ENCODE measurements around the gene CCDC51.

The CCDC51 gene

DNA sequence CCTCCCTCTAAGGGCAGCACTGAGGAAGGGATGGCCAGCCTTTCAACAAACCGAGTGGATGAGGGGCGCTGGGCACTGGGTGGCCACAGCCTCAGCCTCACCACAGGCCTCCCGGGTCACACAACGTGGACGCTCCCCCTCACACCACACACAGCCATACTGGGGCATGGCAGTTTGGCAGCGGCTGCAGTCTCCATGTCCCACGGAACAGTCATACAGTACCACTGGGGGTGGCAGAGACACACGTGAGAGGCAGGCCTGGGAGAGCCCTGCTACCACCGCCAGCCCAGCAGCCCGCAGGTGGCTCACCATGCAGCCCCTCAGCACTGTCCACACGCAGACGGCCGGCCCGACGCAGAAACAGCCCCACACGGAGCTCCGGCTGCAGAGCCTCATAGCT, 21.8 kb downstream of the CCDC51 start:
- Histone ChIP-seq H3K36me3 (ENCODE audit: control insufficient read depth in 1 of 2, insufficient read depth in 2 of 2, low read length in 2 of 2) (peaks cover 90 to 94% of the 10 kb centered on the region in 2 experiments), H4K12ac (ENCODE audit: low read depth, low read length) (no peak overlapping the region), H3K4me1 (ENCODE audit: control insufficient read depth in 1 of 2, insufficient read depth in 2 of 2, low read length in 2 of 2) (no peaks in the 10 kb centered on the region), H2AK5ac (ENCODE audit: low read length) (no peak overlapping the region), H3K27me3 (ENCODE audit: insufficient read depth, low read length) (no peaks in the 10 kb centered on the region), H3K23ac (ENCODE audit: low read length) (no peak overlapping the region), H3K4ac (ENCODE audit: low read depth, low read length) (no peak overlapping the region), H3K27ac (ENCODE audit: low read depth, low read length) (no peak overlapping the region), H2BK5ac (ENCODE audit: low read depth, low read length, poor library complexity) (no peak overlapping the region), H3K9me3 (ENCODE audit: insufficient read depth, low read depth, low read length) (peaks cover 4% of the 10 kb centered on the region), H2AFZ (ENCODE audit: insufficient read depth, low read length, poor library complexity) (no peak overlapping the region), H3K4me3 (ENCODE audit: low read depth, low read length) (no peak overlapping the region), H3K9ac (ENCODE audit: low read length) (no peak overlapping the region), H3K79me1 (ENCODE audit: low read length) (no peaks in the 10 kb centered on the region), H3K14ac (ENCODE audit: low read length) (no peak overlapping the region), H3K18ac (ENCODE audit: low read length) (no peak overlapping the region), H3K4me2 (ENCODE audit: low read length) (no peak overlapping the region), H2BK12ac (ENCODE audit: low read length) (no peak overlapping the region), H2BK120ac (ENCODE audit: insufficient read depth, low read length, poor library complexity) (no peak overlapping the region), H3K79me2 (ENCODE audit: control insufficient read depth, insufficient read depth, low read length, poor library complexity) (no peaks in the 10 kb centered on the region), H4K91ac (ENCODE audit: low read depth, low read length) (no peak overlapping the region), H4K8ac (ENCODE audit: low read depth, low read length) (no peak overlapping the region)
- no peak for DNase-seq
- WGBS (ENCODE audit: extremely low coverage, insufficient coverage, insufficient read length) = no CpG with 5 or more reads among the region's 17 CpGs

DNA sequence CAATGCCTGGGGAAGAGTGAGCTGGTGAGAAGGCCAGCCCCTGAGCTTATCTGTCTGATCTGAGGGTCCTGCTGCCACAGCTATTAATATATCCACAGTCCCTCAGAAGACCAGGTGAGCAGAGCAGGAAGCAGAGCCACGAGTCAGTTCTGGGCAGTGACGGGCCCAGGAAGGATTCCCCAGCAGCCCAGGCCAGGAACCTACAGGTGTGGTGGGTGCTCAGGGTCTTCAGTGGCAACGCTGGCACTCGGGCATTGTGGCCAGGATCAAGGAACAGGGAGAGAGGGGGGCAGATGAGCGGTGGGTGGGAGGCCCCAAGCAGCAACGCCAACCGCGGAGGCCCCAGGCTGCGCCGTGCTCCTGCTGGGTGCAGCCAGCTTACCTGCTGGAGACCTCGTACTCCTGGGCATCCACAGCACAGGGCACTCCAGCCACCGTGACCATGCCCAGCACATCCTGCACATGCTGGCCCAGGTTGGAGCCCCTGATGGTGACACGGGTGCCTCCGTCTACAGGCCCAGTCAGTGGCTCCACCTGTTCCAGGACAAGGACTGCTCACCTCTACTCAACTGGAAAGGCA, 22.3 kb downstream of the CCDC51 start:
- Histone ChIP-seq H3K4me1 (ENCODE audit: control insufficient read depth in 1 of 2, insufficient read depth in 2 of 2, low read length in 2 of 2) (no peaks in the 10 kb centered on the region), H3K4me3 (ENCODE audit: low read depth, low read length) (no peak overlapping the region)
- WGBS (ENCODE audit: extremely low coverage, insufficient coverage, insufficient read length) = no CpG with 5 or more reads among the region's 14 CpGs

GRCh38 chr3:48416546-48416945, 23.4 kb downstream of the CCDC51 start:
- DNase-seq = no peak
- H3K9me3 ChIP-seq (ENCODE audit: insufficient read depth, low read depth, low read length) = peaks cover 4% of the 10 kb centered on the region
- no peak overlapping the region for H2BK5ac ChIP-seq (ENCODE audit: low read depth, low read length, poor library complexity)
- no peaks in the 10 kb centered on the region for H3K79me2 ChIP-seq (ENCODE audit: control insufficient read depth, insufficient read depth, low read length, poor library complexity)
- H3K4ac ChIP-seq (ENCODE audit: low read depth, low read length) = no peak overlapping the region
- no peak overlapping the region for H2AFZ ChIP-seq (ENCODE audit: insufficient read depth, low read length, poor library complexity)
- no peak overlapping the region for H3K23ac ChIP-seq (ENCODE audit: low read length)
- WGBS (ENCODE audit: extremely low coverage, insufficient coverage, insufficient read length) = no CpG with 5 or more reads among the region's 4 CpGs
- H3K9ac ChIP-seq (ENCODE audit: low read length) = no peak overlapping the region
- H3K27me3 ChIP-seq (ENCODE audit: insufficient read depth, low read length) = no peaks in the 10 kb centered on the region
- no peak overlapping the region for H3K18ac ChIP-seq (ENCODE audit: low read length)
- no peak overlapping the region for H2BK12ac ChIP-seq (ENCODE audit: low read length)
- peaks cover 91 to 94% of the 10 kb centered on the region in 2 experiments for H3K36me3 ChIP-seq (ENCODE audit: control insufficient read depth in 1 of 2, insufficient read depth in 2 of 2, low read length in 2 of 2)
- no peak overlapping the region for H3K4me2 ChIP-seq (ENCODE audit: low read length)
- no peak overlapping the region for H3K14ac ChIP-seq (ENCODE audit: low read length)
- H3K27ac ChIP-seq (ENCODE audit: low read depth, low read length) = no peak overlapping the region
- no peak overlapping the region for H2AK5ac ChIP-seq (ENCODE audit: low read length)
- no peak overlapping the region for H4K8ac ChIP-seq (ENCODE audit: low read depth, low read length)
- no peak overlapping the region for H4K91ac ChIP-seq (ENCODE audit: low read depth, low read length)
- H3K4me3 ChIP-seq (ENCODE audit: low read depth, low read length) = no peak overlapping the region
- no peak overlapping the region for H4K12ac ChIP-seq (ENCODE audit: low read depth, low read length)
- H3K79me1 ChIP-seq (ENCODE audit: low read length) = no peaks in the 10 kb centered on the region
- H3K4me1 ChIP-seq (ENCODE audit: control insufficient read depth in 1 of 2, insufficient read depth in 2 of 2, low read length in 2 of 2) = no peaks in the 10 kb centered on the region
- no peak overlapping the region for H2BK120ac ChIP-seq (ENCODE audit: insufficient read depth, low read length, poor library complexity)

More for the DNA sequence above, 22.3 kb downstream of the CCDC51 start:
- Histone ChIP-seq H2AFZ (ENCODE audit: insufficient read depth, low read length, poor library complexity) (no peak overlapping the region), H3K4me2 (ENCODE audit: low read length) (no peak overlapping the region), H3K18ac (ENCODE audit: low read length) (no peak overlapping the region), H3K79me1 (ENCODE audit: low read length) (no peaks in the 10 kb centered on the region), H3K4ac (ENCODE audit: low read depth, low read length) (no peak overlapping the region), H3K79me2 (ENCODE audit: control insufficient read depth, insufficient read depth, low read length, poor library complexity) (no peaks in the 10 kb centered on the region), H3K23ac (ENCODE audit: low read length) (no peak overlapping the region), H4K8ac (ENCODE audit: low read depth, low read length) (no peak overlapping the region), H3K36me3 (ENCODE audit: control insufficient read depth in 1 of 2, insufficient read depth in 2 of 2, low read length in 2 of 2) (peaks cover 91 to 94% of the 10 kb centered on the region in 2 experiments), H2BK120ac (ENCODE audit: insufficient read depth, low read length, poor library complexity) (no peak overlapping the region), H4K12ac (ENCODE audit: low read depth, low read length) (no peak overlapping the region), H2AK5ac (ENCODE audit: low read length) (no peak overlapping the region), H3K9ac (ENCODE audit: low read length) (no peak overlapping the region), H2BK12ac (ENCODE audit: low read length) (no peak overlapping the region), H3K27me3 (ENCODE audit: insufficient read depth, low read length) (no peaks in the 10 kb centered on the region), H3K14ac (ENCODE audit: low read length) (no peak overlapping the region), H2BK5ac (ENCODE audit: low read depth, low read length, poor library complexity) (no peak overlapping the region), H3K27ac (ENCODE audit: low read depth, low read length) (no peak overlapping the region), H3K9me3 (ENCODE audit: insufficient read depth, low read depth, low read length) (peaks cover 4% of the 10 kb centered on the region), H4K91ac (ENCODE audit: low read depth, low read length) (no peak overlapping the region)
- DNase-seq = no peak

- Histone ChIP-seq H3K27ac (ENCODE audit: low read depth, low read length) (no peak overlapping the region), H3K4ac (ENCODE audit: low read depth, low read length) (no peak overlapping the region), H3K9me3 (ENCODE audit: insufficient read depth, low read depth, low read length) (peaks cover 4% of the 10 kb centered on the region), H2BK120ac (ENCODE audit: insufficient read depth, low read length, poor library complexity) (no peak overlapping the region), H3K4me3 (ENCODE audit: low read depth, low read length) (no peak overlapping the region), H3K79me2 (ENCODE audit: control insufficient read depth, insufficient read depth, low read length, poor library complexity) (no peaks in the 10 kb centered on the region), H3K4me1 (ENCODE audit: control insufficient read depth in 1 of 2, insufficient read depth in 2 of 2, low read length in 2 of 2) (no peaks in the 10 kb centered on the region), H3K14ac (ENCODE audit: low read length) (no peak overlapping the region), H3K36me3 (ENCODE audit: control insufficient read depth in 1 of 2, insufficient read depth in 2 of 2, low read length in 2 of 2) (peaks cover 91 to 94% of the 10 kb centered on the region in 2 experiments), H3K79me1 (ENCODE audit: low read length) (no peaks in the 10 kb centered on the region), H3K18ac (ENCODE audit: low read length) (no peak overlapping the region), H4K8ac (ENCODE audit: low read depth, low read length) (no peak overlapping the region), H2BK5ac (ENCODE audit: low read depth, low read length, poor library complexity) (no peak overlapping the region), H3K4me2 (ENCODE audit: low read length) (no peak overlapping the region), H2AK5ac (ENCODE audit: low read length) (no peak overlapping the region), H2AFZ (ENCODE audit: insufficient read depth, low read length, poor library complexity) (no peak overlapping the region), H3K23ac (ENCODE audit: low read length) (no peak overlapping the region), H3K27me3 (ENCODE audit: insufficient read depth, low read length) (no peaks in the 10 kb centered on the region), H4K91ac (ENCODE audit: low read depth, low read length) (no peak overlapping the region), H2BK12ac (ENCODE audit: low read length) (no peak overlapping the region), H3K9ac (ENCODE audit: low read length) (no peak overlapping the region), H4K12ac (ENCODE audit: low read depth, low read length) (no peak overlapping the region)
- DNase-seq = no peak
- WGBS (ENCODE audit: extremely low coverage, insufficient coverage, insufficient read length) = no CpG with 5 or more reads among the region's 14 CpGs
These were observed 23.8 kb downstream of the CCDC51 start for GRCh38 chr3:48416091-48416505.
